DMS153 (cell line): ENCODE data around the gene IRS2.

Source experiments
- DNase-seq: peaks from one replicate; lab custom pipeline; 2025; lab: John Stamatoyannopoulos, UW

Gene IRS2

DNA sequence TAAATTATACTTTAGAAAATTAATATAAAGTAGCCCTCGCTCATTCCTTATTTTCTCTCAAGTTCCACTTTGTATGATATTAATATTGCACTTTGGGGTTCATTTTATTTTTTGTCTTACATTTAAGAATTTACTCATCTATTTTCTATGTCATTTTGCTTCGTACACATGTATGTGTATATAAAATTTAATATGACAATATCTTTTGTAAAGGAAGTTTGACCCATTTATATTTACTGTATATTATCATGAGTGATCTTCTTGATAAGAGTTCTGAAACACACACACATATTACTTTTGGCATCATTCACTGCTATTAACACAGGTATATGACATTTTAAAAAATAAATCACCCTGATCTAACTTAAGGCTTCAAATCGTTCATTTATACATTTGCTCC is 83.1 kb downstream of the IRS2 start:
- no peak for DNase-seq
